WTC11 (cell line): ENCODE measurements around the gene HDAC1. TPM values are rescaled to one million over a fixed set of nuclear protein-coding genes. Genes with fewer than 3 reads are reported as not detected.
A peak's percentile ranks its signal among the peaks of the same experiment; 100 is the strongest.

Experiments
- ATAC-seq: fragments of 200-7000 bp; cut with Tn5 transposase; 2 replicates; pipeline ENCODE4 v1.10.0; 2021; ENCODE audit warnings: mild to moderate bottlenecking, moderate library complexity
- Bru-seq: library from RNA; stranded (reverse); fragments of 400-500 nt; gene quantifications from one replicate; lab custom pipeline; 2021; lab: Mats Ljungman, UMichigan
- CTCF ChIA-PET: fragments of 300-600 bp; sonication (Branson Sonifier 250); formaldehyde crosslinking; loops from one replicate; lab custom pipeline; 2021; ENCODE audit warnings: antibody characterized with exemption; lab: Charles Lee
- POLR2A ChIA-PET: fragments of 350-600 bp; sonication (Branson Sonifier 250); formaldehyde crosslinking; loops from one replicate; lab custom pipeline; 2021; ENCODE audit warnings: antibody characterized with exemption; lab: Charles Lee
- DNase-seq: peaks from one replicate; pipeline ENCODE4 v3.0.0; 2021; ENCODE audit warnings: low spot score
- H3K27ac Mint-ChIP-seq: 2 replicates; pipeline ENCODE4 v1.8.0; 2021; ENCODE audit warnings: mixed read lengths
- H3K27me3 Mint-ChIP-seq: 2 replicates; pipeline ENCODE4 v1.8.0; 2021; ENCODE audit warnings: low read depth, mild to moderate bottlenecking, moderate library complexity, mixed read lengths
- H3K36me3 Mint-ChIP-seq: 2 replicates; pipeline ENCODE4 v1.8.0; 2021; ENCODE audit warnings: mixed read lengths
- H3K4me1 Mint-ChIP-seq: 2 replicates; pipeline ENCODE4 v1.8.0; 2022; ENCODE audit warnings: mixed read lengths
- H3K4me3 Mint-ChIP-seq: 2 replicates; pipeline ENCODE4 v1.8.0; 2021; ENCODE audit warnings: mild to moderate bottlenecking, moderate library complexity, mixed read lengths
- H3K9me3 Mint-ChIP-seq: 2 replicates; pipeline ENCODE4 v1.8.0; 2021; ENCODE audit warnings: mixed read lengths
- ATF1 ChIP-seq: sonication (generic); formaldehyde crosslinking; IDR thresholded peaks from 2 replicates; pipeline ENCODE4 v1.8.1; 2023; ENCODE audit warnings: mild to moderate bottlenecking, moderate library complexity, missing genetic modification reagents
- CREM ChIP-seq: sonication (generic); formaldehyde crosslinking; IDR thresholded peaks from 2 replicates; pipeline ENCODE4 v1.8.1; 2022; ENCODE audit warnings: mild to moderate bottlenecking, missing genetic modification reagents, moderate library complexity
- EMX1 ChIP-seq: fragments of 250-450 bp; sonication (Bioruptor Pico); IDR thresholded peaks from 2 replicates; pipeline ENCODE4 v1.8.0; 2021; ENCODE audit warnings: mild to moderate bottlenecking
- FOXJ3 ChIP-seq: sonication (generic); formaldehyde crosslinking; IDR thresholded peaks from 2 replicates; pipeline ENCODE4 v1.9.0; 2021; ENCODE audit warnings: missing genetic modification reagents, mild to moderate bottlenecking, borderline replicate concordance
- GRHL2 ChIP-seq: fragments of 250-450 bp; sonication (Bioruptor Pico); IDR thresholded peaks from 2 replicates; pipeline ENCODE4 v1.8.0; 2022; ENCODE audit warnings: mild to moderate bottlenecking, moderate library complexity; ENCODE audit not compliant: insufficient replicate concordance, severe bottlenecking
- GTF2I ChIP-seq: fragments of 250-450 bp; sonication (Bioruptor Pico); conservative IDR thresholded peaks from 2 replicates; pipeline ENCODE4 v1.4.0; 2021; ENCODE audit warnings: mild to moderate bottlenecking
- IRF2 ChIP-seq: sonication (generic); formaldehyde crosslinking; IDR thresholded peaks from 2 replicates; pipeline ENCODE4 v1.8.0; 2022; ENCODE audit warnings: low read depth, missing genetic modification reagents, borderline replicate concordance
- NFE2L1 ChIP-seq: sonication (generic); formaldehyde crosslinking; IDR thresholded peaks from 2 replicates; pipeline ENCODE4 v1.8.1; 2023; ENCODE audit warnings: missing genetic modification reagents
- NR2C2 ChIP-seq: sonication (generic); formaldehyde crosslinking; IDR thresholded peaks from 2 replicates; pipeline ENCODE4 v1.8.0; 2022; ENCODE audit warnings: mild to moderate bottlenecking, missing genetic modification reagents
- OVOL2 ChIP-seq: fragments of 250-450 bp; sonication (Bioruptor Pico); IDR thresholded peaks from 2 replicates; pipeline ENCODE4 v1.9.0; 2021; ENCODE audit warnings: mild to moderate bottlenecking, borderline replicate concordance
- TCF7 ChIP-seq: sonication (generic); formaldehyde crosslinking; IDR thresholded peaks from 2 replicates; pipeline ENCODE4 v1.8.0; 2022; ENCODE audit warnings: mild to moderate bottlenecking, low read depth, missing genetic modification reagents, moderate library complexity
- TP53 ChIP-seq: sonication (generic); formaldehyde crosslinking; IDR thresholded peaks from 2 replicates; pipeline ENCODE4 v1.8.1; 2023; ENCODE audit warnings: mild to moderate bottlenecking, missing genetic modification reagents
- ZBTB21 ChIP-seq: sonication (generic); formaldehyde crosslinking; IDR thresholded peaks from 2 replicates; pipeline ENCODE4 v1.8.1; 2023; ENCODE audit warnings: mild to moderate bottlenecking, missing genetic modification reagents, borderline replicate concordance
- ZNF219 ChIP-seq: sonication (generic); formaldehyde crosslinking; IDR thresholded peaks from 2 replicates; pipeline ENCODE4 v1.8.0; 2023; ENCODE audit warnings: missing genetic modification reagents, mild to moderate bottlenecking, borderline replicate concordance
- long read RNA-seq, 3 experiments: library from RNA in 1 of 3; library from capped mRNA in 1 of 3; library from polyadenylated mRNA in 1 of 3; unstranded in 2 of 3; stranded (forward) in 1 of 3; transcript quantifications; one replicate each; pipeline ENCODE4 v2.0.0, GENCODE V29; 2021
- total RNA-seq: library from RNA; stranded (reverse); gene quantifications from 3 replicates; pipeline ENCODE4 v1.2.3, GENCODE V29; 2021
- TF ChIP-seq, protein P1 (sequence below): sonication (generic); formaldehyde crosslinking; IDR thresholded peaks from 2 replicates; pipeline ENCODE4 v1.8.1; 2023; ENCODE audit warnings: mild to moderate bottlenecking, missing genetic modification reagents
- TF ChIP-seq, protein P2 (sequence below): sonication (generic); formaldehyde crosslinking; IDR thresholded peaks from 2 replicates; pipeline ENCODE4 v1.8.0; 2023; ENCODE audit warnings: missing genetic modification reagents, mild to moderate bottlenecking, borderline replicate concordance
- TF ChIP-seq, protein P3 (sequence below): sonication (generic); formaldehyde crosslinking; IDR thresholded peaks from 2 replicates; pipeline ENCODE4 v1.8.0; 2023; ENCODE audit warnings: missing genetic modification reagents
- TF ChIP-seq, protein P4 (sequence below): fragments of 250-450 bp; sonication (Bioruptor Pico); IDR thresholded peaks from 2 replicates; pipeline ENCODE4 v1.9.0; 2021; ENCODE audit warnings: moderate library complexity, mild to moderate bottlenecking, inconsistent platforms, borderline replicate concordance
- TF ChIP-seq, protein P5 (sequence below): sonication (generic); formaldehyde crosslinking; IDR thresholded peaks from 2 replicates; pipeline ENCODE4 v1.8.1; 2023; ENCODE audit warnings: mild to moderate bottlenecking, missing genetic modification reagents, moderate library complexity
- TF ChIP-seq, protein P6 (sequence below): fragments of 250-450 bp; sonication (Bioruptor Pico); IDR thresholded peaks from 2 replicates; pipeline ENCODE4 v1.9.0; 2021; ENCODE audit warnings: mild to moderate bottlenecking
- TF ChIP-seq, protein P7 (sequence below): sonication (generic); formaldehyde crosslinking; conservative IDR thresholded peaks from 2 replicates; pipeline ENCODE4 v1.8.1; 2022; ENCODE audit warnings: mild to moderate bottlenecking, missing genetic modification reagents
- TF ChIP-seq, protein P8 (sequence below): sonication (generic); formaldehyde crosslinking; IDR thresholded peaks from 2 replicates; pipeline ENCODE4 v1.8.0; 2022; ENCODE audit warnings: mild to moderate bottlenecking, missing genetic modification reagents
- TF ChIP-seq, protein P9 (sequence below): sonication (generic); formaldehyde crosslinking; IDR thresholded peaks from 2 replicates; pipeline ENCODE4 v1.8.1; 2023; ENCODE audit warnings: mild to moderate bottlenecking, missing genetic modification reagents

Gene HDAC1
- total RNA-seq (108 to 120 TPM (median 119 TPM) in 3 replicates), Bru-seq, nascent RNA (percentile 68 among the genes with signal in this experiment)
- long read RNA-seq, experiment 1, transcript HDAC1-201 (14 exons, 2,124 nt): major isoform, 573 of 700 reads
- long read RNA-seq, experiment 1, transcript HDAC1-206 (7 exons, 2,409 nt): minor isoform, 8 of 700 reads
- long read RNA-seq, experiment 1, partial matches to known transcripts: 34 of 700 reads
- long read RNA-seq, experiment 1, other reads (novel, unspliced or antisense): 85 of 700 reads
- long read RNA-seq, experiment 2, transcript HDAC1-201 (14 exons, 2,124 nt): major isoform, 87 of 184 reads
- long read RNA-seq, experiment 2, partial matches to known transcripts: 52 of 184 reads
- long read RNA-seq, experiment 2, other reads (novel, unspliced or antisense): 41 of 184 reads
- long read RNA-seq, experiment 3, transcript HDAC1-201 (14 exons, 2,124 nt): major isoform, 252 of 292 reads
- long read RNA-seq, experiment 3, partial matches to known transcripts: 8 of 292 reads
- long read RNA-seq, experiment 3, other reads (novel, unspliced or antisense): 29 of 292 reads

DNA sequence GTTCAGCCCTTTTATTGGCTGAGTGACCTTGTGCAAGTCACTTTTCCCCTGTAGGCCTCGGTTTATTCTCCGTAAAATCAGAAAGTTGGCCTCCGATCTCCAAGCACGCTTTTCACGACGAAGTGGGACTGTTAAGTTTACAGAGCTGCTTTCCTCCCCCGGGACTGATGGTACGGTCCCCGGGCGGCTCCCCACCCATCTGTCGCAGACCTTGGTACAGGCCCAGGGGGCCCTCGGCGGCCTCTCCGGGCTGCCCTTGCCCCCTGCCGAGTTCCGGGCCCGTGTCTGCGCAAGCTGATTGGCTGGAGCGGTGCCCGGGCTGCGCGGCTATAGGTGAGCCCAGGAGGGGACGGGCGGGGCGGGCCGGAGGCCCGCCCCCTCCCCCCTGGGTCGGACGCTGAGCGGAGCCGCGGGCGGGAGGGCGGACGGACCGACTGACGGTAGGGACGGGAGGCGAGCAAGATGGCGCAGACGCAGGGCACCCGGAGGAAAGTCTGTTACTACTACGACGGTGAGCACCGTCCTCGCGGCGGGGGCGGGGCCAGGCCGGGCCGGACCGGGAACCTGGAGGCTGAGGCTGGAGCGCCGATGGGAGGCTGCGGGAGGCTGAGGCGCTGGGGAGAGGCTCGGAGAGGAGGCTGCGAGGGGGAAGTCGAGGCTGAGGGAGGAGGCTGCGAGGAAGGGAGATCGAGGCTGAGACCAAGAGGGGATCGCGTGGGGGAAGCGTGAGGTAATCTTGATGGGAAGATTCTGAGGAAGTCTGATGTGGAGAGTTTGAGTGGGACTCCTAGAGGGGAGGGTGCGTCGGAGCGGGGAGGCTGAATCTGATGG is at the start of gene HDAC1:
TSS of gene HDAC1 (plus strand) at position 376 of the 831 bp plus-strand sequence. CDS start at position 463, 87 bp downstream.
- peaks cover 23% of the 10 kb centered on the region for H3K4me1 Mint-ChIP-seq
- peak within 1 kb of the TSS; percentile 85 for H3K27ac Mint-ChIP-seq
- ChIA-PET POLR2A (interaction anchor here (0.6 to 2.6 kb wide), 5 partner anchors 17 to 65 kb away, joined by 3 to 8 read pairs (median 5); no protein-coding TSS in a partner anchor), CTCF (interaction anchor here (0.5 to 2.0 kb wide), 4 partner anchors 32 to 836 kb away, joined by 3 to 18 read pairs (median 4); no protein-coding TSS in a partner anchor)
- no peaks in the 10 kb centered on the region for H3K27me3 Mint-ChIP-seq
- H3K4me3 Mint-ChIP-seq: peak within 1 kb of the TSS; percentile 99
- DNase-seq (peak; percentile 91), ATAC-seq (peak; percentile 91)
- H3K9me3 Mint-ChIP-seq: no peaks in the 10 kb centered on the region
- H3K36me3 Mint-ChIP-seq: peaks cover 7% of the 10 kb centered on the region
- no peak for TF ChIP-seq NFE2L1 (CRISPR knock-in tag)
- TF ChIP-seq, protein P1, sequence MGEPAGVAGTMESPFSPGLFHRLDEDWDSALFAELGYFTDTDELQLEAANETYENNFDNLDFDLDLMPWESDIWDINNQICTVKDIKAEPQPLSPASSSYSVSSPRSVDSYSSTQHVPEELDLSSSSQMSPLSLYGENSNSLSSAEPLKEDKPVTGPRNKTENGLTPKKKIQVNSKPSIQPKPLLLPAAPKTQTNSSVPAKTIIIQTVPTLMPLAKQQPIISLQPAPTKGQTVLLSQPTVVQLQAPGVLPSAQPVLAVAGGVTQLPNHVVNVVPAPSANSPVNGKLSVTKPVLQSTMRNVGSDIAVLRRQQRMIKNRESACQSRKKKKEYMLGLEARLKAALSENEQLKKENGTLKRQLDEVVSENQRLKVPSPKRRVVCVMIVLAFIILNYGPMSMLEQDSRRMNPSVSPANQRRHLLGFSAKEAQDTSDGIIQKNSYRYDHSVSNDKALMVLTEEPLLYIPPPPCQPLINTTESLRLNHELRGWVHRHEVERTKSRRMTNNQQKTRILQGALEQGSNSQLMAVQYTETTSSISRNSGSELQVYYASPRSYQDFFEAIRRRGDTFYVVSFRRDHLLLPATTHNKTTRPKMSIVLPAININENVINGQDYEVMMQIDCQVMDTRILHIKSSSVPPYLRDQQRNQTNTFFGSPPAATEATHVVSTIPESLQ: no peak
- TF ChIP-seq, protein P2, sequence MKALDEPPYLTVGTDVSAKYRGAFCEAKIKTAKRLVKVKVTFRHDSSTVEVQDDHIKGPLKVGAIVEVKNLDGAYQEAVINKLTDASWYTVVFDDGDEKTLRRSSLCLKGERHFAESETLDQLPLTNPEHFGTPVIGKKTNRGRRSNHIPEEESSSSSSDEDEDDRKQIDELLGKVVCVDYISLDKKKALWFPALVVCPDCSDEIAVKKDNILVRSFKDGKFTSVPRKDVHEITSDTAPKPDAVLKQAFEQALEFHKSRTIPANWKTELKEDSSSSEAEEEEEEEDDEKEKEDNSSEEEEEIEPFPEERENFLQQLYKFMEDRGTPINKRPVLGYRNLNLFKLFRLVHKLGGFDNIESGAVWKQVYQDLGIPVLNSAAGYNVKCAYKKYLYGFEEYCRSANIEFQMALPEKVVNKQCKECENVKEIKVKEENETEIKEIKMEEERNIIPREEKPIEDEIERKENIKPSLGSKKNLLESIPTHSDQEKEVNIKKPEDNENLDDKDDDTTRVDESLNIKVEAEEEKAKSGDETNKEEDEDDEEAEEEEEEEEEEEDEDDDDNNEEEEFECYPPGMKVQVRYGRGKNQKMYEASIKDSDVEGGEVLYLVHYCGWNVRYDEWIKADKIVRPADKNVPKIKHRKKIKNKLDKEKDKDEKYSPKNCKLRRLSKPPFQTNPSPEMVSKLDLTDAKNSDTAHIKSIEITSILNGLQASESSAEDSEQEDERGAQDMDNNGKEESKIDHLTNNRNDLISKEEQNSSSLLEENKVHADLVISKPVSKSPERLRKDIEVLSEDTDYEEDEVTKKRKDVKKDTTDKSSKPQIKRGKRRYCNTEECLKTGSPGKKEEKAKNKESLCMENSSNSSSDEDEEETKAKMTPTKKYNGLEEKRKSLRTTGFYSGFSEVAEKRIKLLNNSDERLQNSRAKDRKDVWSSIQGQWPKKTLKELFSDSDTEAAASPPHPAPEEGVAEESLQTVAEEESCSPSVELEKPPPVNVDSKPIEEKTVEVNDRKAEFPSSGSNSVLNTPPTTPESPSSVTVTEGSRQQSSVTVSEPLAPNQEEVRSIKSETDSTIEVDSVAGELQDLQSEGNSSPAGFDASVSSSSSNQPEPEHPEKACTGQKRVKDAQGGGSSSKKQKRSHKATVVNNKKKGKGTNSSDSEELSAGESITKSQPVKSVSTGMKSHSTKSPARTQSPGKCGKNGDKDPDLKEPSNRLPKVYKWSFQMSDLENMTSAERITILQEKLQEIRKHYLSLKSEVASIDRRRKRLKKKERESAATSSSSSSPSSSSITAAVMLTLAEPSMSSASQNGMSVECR (CRISPR knock-in tag): peak; percentile 52; the same call in 1 of the 2 replicates
- TF ChIP-seq EMX1 (CRISPR knock-in tag): no peak
- TF ChIP-seq ZBTB21 (CRISPR knock-in tag): no peak
- TF ChIP-seq CREM (CRISPR knock-in tag): no peak
- TF ChIP-seq, protein P3, sequence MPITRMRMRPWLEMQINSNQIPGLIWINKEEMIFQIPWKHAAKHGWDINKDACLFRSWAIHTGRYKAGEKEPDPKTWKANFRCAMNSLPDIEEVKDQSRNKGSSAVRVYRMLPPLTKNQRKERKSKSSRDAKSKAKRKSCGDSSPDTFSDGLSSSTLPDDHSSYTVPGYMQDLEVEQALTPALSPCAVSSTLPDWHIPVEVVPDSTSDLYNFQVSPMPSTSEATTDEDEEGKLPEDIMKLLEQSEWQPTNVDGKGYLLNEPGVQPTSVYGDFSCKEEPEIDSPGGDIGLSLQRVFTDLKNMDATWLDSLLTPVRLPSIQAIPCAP (CRISPR knock-in tag): peak; percentile 74; the same call in 1 of the 2 replicates
- no peak for TF ChIP-seq GRHL2 (CRISPR knock-in tag)
- TF ChIP-seq, protein P4, sequence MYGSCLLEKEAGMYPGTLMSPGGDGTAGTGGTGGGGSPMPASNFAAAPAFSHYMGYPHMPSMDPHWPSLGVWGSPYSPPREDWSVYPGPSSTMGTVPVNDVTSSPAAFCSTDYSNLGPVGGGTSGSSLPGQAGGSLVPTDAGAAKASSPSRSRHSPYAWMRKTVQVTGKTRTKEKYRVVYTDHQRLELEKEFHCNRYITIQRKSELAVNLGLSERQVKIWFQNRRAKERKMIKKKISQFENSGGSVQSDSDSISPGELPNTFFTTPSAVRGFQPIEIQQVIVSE (CRISPR knock-in tag): no peak
- no peak for TF ChIP-seq OVOL2
- TF ChIP-seq, protein P5, sequence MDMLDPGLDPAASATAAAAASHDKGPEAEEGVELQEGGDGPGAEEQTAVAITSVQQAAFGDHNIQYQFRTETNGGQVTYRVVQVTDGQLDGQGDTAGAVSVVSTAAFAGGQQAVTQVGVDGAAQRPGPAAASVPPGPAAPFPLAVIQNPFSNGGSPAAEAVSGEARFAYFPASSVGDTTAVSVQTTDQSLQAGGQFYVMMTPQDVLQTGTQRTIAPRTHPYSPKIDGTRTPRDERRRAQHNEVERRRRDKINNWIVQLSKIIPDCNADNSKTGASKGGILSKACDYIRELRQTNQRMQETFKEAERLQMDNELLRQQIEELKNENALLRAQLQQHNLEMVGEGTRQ (CRISPR knock-in tag): no peak
- TF ChIP-seq ATF1 (CRISPR knock-in tag): no peak
- no peak for TF ChIP-seq IRF2 (CRISPR knock-in tag)
- peak; percentile 99 for TF ChIP-seq GTF2I (CRISPR knock-in tag)
- no peak for TF ChIP-seq FOXJ3
- TF ChIP-seq, protein P6, sequence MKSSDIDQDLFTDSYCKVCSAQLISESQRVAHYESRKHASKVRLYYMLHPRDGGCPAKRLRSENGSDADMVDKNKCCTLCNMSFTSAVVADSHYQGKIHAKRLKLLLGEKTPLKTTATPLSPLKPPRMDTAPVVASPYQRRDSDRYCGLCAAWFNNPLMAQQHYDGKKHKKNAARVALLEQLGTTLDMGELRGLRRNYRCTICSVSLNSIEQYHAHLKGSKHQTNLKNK (CRISPR knock-in tag): no peak
- TF ChIP-seq TCF7: no peak
- TF ChIP-seq TP53: no peak
- TF ChIP-seq, protein P7, sequence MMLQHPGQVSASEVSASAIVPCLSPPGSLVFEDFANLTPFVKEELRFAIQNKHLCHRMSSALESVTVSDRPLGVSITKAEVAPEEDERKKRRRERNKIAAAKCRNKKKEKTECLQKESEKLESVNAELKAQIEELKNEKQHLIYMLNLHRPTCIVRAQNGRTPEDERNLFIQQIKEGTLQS (CRISPR knock-in tag): no peak
- TF ChIP-seq NR2C2: no peak
- TF ChIP-seq ZNF219 (CRISPR knock-in tag): no peak
- TF ChIP-seq, protein P8, sequence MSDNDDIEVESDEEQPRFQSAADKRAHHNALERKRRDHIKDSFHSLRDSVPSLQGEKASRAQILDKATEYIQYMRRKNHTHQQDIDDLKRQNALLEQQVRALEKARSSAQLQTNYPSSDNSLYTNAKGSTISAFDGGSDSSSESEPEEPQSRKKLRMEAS: no peak; the same call in 1 of the 2 replicates
- TF ChIP-seq, protein P9, sequence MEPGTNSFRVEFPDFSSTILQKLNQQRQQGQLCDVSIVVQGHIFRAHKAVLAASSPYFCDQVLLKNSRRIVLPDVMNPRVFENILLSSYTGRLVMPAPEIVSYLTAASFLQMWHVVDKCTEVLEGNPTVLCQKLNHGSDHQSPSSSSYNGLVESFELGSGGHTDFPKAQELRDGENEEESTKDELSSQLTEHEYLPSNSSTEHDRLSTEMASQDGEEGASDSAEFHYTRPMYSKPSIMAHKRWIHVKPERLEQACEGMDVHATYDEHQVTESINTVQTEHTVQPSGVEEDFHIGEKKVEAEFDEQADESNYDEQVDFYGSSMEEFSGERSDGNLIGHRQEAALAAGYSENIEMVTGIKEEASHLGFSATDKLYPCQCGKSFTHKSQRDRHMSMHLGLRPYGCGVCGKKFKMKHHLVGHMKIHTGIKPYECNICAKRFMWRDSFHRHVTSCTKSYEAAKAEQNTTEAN (CRISPR knock-in tag): no peak
